Measurements from ENCODE around the gene VOPP1. TPM values are rescaled to one million over a fixed set of nuclear protein-coding genes. Genes with fewer than 3 reads are reported as not detected.

The VOPP1 gene
- total RNA-seq, 4 donors from 2014 or later, result 22.1 to 58.9 (median 39.8) TPM

DNA sequence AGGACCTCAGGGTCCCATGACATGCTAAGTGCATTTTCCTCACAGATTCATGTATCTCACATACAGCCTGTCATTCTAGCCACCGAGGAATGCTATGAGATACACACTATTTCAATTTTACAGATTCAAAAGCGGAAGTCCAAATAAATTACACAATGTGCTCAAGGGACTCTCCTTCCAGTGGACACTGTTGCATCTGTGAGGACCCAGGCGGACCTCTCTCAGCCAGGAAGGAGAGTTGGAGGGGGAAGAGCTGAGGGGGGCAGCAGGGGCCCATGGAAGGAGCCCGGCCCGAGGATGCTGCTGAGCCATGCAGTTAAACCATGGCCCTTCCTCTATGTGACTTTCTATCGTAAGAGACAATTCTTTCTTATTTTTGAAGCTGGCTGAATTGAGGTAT is 93.6 kb downstream of the VOPP1 start:
- H3K9me3 ChIP-seq, result no peaks in the 10 kb centered on the region
- no peaks in the 10 kb centered on the region for H3K27me3 ChIP-seq
- TF ChIP-seq, protein P1, sequence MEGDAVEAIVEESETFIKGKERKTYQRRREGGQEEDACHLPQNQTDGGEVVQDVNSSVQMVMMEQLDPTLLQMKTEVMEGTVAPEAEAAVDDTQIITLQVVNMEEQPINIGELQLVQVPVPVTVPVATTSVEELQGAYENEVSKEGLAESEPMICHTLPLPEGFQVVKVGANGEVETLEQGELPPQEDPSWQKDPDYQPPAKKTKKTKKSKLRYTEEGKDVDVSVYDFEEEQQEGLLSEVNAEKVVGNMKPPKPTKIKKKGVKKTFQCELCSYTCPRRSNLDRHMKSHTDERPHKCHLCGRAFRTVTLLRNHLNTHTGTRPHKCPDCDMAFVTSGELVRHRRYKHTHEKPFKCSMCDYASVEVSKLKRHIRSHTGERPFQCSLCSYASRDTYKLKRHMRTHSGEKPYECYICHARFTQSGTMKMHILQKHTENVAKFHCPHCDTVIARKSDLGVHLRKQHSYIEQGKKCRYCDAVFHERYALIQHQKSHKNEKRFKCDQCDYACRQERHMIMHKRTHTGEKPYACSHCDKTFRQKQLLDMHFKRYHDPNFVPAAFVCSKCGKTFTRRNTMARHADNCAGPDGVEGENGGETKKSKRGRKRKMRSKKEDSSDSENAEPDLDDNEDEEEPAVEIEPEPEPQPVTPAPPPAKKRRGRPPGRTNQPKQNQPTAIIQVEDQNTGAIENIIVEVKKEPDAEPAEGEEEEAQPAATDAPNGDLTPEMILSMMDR (IDR thresholded peaks at IDR 0.05), result no peak
- TF ChIP-seq POLR2A (IDR thresholded peaks at IDR 0.05), result no peak
- H3K4me3 ChIP-seq, result no peak overlapping the region
- no peaks in the 10 kb centered on the region for H3K36me3 ChIP-seq
- no peaks in the 10 kb centered on the region for H3K4me1 ChIP-seq
- no peak overlapping the region for H3K27ac ChIP-seq
- intact Hi-C loops (cut with DNase I; ENCODE audit: low total_unique reads), result no loop called here
- DNase-seq, result no peak

DNA sequence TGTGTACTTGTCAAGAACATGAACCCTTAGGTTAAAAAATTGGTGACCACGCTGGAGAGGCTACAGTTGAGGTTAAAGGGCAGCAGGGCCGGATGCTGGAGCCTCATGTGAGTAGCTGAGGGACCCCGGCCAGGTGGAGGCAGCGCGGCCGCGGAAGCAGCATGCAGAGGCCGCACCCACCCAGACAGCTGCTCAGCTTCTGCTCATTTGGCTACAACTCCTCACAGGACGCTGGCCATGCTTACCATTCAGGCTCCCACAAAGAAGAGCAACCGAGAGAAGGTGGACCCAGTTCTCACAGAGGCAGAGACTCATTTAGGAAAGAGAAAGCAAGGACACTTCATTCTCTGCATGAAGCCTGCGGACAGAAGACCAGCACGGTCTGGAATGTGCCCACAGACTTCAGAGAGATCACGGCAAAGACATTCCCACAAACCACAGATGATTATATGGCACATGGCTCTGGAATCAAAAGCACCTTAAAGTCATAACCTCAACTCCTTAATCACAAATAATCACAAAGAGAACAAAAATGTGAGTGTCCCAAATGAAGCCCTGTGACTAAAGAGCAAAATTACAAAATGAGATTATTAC is 94.4 kb downstream of the VOPP1 start:
- Histone ChIP-seq H3K9me3 (no peaks in the 10 kb centered on the region), H3K36me3 (no peaks in the 10 kb centered on the region), H3K27me3 (no peaks in the 10 kb centered on the region), H3K4me3 (no peak overlapping the region), H3K4me1 (no peaks in the 10 kb centered on the region), H3K27ac (no peak overlapping the region)
- intact Hi-C loops (cut with DNase I; ENCODE audit: low total_unique reads), result no loop called here
- no peak for DNase-seq
- TF ChIP-seq, protein P1 (IDR thresholded peaks at IDR 0.05), result no peak
- no peak for TF ChIP-seq POLR2A (IDR thresholded peaks at IDR 0.05)

DNA sequence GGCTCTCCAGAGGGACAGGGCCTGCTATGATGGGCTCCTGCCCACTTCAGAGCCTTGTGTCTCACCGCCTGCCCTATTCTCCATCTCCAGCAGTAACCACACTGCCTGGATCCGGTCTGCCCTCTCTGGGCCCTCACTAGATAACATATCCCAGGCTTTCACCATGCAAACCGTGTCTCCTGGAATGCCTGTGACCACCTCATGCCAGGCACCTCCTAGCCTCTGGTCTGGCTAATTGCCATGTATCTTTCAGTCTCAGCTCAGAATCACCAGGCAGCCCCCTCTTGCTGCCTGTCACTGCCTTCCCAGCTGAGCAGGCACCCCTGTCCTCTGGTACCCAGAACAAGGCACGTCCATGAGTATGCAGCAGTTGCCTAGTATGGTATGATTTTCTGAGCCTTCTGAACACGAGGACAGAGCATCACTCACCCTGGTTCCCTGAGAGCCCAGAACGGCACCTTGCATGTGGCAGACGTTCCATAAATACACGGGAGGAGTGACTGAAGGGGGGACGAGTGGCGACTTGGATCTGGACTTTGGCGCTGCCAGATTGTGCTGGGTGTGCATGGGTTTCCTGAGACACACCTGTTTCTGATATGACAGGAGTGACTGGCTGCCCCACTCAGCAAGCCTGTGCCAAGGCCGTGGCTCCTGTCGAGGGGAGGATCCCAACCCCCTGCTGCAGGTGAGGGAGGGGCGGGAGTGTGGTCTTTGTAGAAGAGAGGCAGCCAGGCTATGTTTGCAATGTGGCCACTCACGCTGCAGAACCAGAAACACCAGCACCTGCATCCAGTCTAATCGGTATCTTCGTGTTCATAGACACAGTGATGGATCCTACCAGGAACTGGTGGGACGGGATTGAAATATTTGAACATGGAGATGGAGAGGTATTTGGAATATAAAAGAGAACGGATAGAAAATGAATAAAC is 95.2 kb downstream of the VOPP1 start:
- TF ChIP-seq, protein P1 (IDR thresholded peaks at IDR 0.05), result no peak
- no peak for TF ChIP-seq POLR2A (IDR thresholded peaks at IDR 0.05)
- DNase-seq, result no peak
- intact Hi-C loops (cut with DNase I; ENCODE audit: low total_unique reads), result no loop called here

DNA sequence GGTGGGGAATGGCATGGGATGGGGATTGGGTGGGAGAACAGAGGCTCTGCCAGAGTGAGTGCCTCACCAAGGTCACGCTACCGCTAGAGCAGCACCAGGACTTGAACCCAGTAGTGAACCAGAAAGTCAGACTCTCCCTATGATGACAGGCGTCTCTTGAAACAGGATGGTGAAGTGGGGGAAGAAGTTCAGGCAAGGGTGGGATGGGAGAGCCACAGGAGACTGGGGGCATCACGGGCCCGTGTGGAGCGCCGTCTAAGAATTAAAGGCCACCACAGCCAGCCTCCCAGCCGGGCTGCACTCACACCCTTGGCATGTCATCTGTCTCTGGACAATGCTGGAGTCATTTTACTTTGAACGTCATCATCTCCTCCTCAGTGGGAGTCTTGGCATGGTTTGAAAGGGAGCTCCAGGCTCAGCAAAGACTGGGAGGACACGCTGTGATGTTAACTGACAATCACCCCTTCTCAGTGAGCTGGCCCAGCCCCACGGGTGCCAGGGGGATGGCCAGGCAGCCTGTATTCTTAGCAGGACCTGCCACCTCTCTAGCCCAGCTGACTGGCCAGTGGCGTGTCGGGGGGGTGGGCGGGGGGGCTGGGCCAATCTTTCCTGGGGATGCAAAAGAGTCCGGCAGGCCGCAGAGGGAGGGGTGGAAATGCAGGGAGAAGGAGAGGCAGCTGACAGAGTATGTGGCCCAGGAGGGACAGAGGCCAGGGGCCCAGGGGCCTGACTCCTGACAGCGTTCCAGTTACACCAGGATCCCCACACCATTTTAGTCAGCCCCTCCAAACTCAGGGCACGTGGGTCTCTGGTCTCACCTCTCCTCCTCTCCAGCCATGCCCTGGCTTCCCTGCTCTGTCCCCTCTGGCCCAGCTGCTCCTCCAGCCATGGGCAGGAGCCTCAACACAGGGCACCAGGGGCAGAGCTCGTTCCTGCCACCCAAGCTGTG is 96.2 kb downstream of the VOPP1 start:
- intact Hi-C loops (cut with DNase I; ENCODE audit: low total_unique reads), result no loop called here
- no peak for TF ChIP-seq POLR2A (IDR thresholded peaks at IDR 0.05)
- TF ChIP-seq, protein P1 (IDR thresholded peaks at IDR 0.05), result no peak
- no peak for DNase-seq
- H3K4me1 ChIP-seq, result no peaks in the 10 kb centered on the region
- H3K9me3 ChIP-seq, result no peaks in the 10 kb centered on the region
- H3K4me3 ChIP-seq, result no peak overlapping the region
- H3K27me3 ChIP-seq, result no peaks in the 10 kb centered on the region
- H3K27ac ChIP-seq, result no peak overlapping the region
- no peaks in the 10 kb centered on the region for H3K36me3 ChIP-seq

More for the DNA sequence above, 95.2 kb downstream of the VOPP1 start:
- no peaks in the 10 kb centered on the region for H3K4me1 ChIP-seq
- H3K27ac ChIP-seq, result no peak overlapping the region
- no peaks in the 10 kb centered on the region for H3K9me3 ChIP-seq
- no peak overlapping the region for H3K4me3 ChIP-seq
- no peaks in the 10 kb centered on the region for H3K36me3 ChIP-seq
- H3K27me3 ChIP-seq, result no peaks in the 10 kb centered on the region

All from uterus (tissue), 4 donors.